Liver (tissue), 9 donors: ENCODE data around the gene THRA. TPM values are rescaled to one million over a fixed set of nuclear protein-coding genes. Genes with fewer than 3 reads are reported as not detected.

Source experiments
- DNase-seq: peaks from one replicate; pipeline ENCODE4 v3.0.0-alpha.2; 2017; ENCODE audit warnings: low spot score
- H3K27ac ChIP-seq, 2 donors: one replicate each; pipeline ENCODE4 v1.7.0; 2013; ENCODE audit warnings: inconsistent platforms in 2 of 2, low read length in 2 of 2, control low read depth in 1 of 2, low read depth in 1 of 2, mild to moderate bottlenecking in 1 of 2
- H3K27me3 ChIP-seq, 4 donors: one replicate each; pipeline versions ENCODE4 v1.6.1 to v1.7.0; 2013; ENCODE audit warnings: low read length in 3 of 4, inconsistent platforms in 1 of 4, mild to moderate bottlenecking in 1 of 4, moderate library complexity in 1 of 4; ENCODE audit not compliant: control insufficient read depth in 4 of 4, insufficient read depth in 4 of 4
- H3K36me3 ChIP-seq, 4 donors: one replicate each; pipeline versions ENCODE4 v1.6.1 to v1.7.0; 2013; ENCODE audit warnings: low read length in 3 of 4, mild to moderate bottlenecking in 3 of 4, low read depth in 1 of 4, moderate library complexity in 1 of 4; ENCODE audit not compliant: control insufficient read depth in 4 of 4, insufficient read depth in 3 of 4
- H3K4me1 ChIP-seq, 4 donors: one replicate each; pipeline versions ENCODE4 v1.6.1 to v1.7.0; 2013; ENCODE audit warnings: low read length in 3 of 4, mild to moderate bottlenecking in 3 of 4, moderate library complexity in 1 of 4; ENCODE audit not compliant: control insufficient read depth in 4 of 4, insufficient read depth in 4 of 4
- H3K4me3 ChIP-seq, 3 donors: one replicate each; pipeline versions ENCODE4 v1.6.1 to v1.7.0; 2013; ENCODE audit warnings: low read length in 3 of 3, control low read depth in 1 of 3, low read depth in 1 of 3, mild to moderate bottlenecking in 1 of 3
- H3K9ac ChIP-seq, 2 donors: one replicate each; pipeline ENCODE4 v1.7.0; 2013; ENCODE audit warnings: low read length in 2 of 2, mild to moderate bottlenecking in 2 of 2, moderate library complexity in 2 of 2, control low read depth in 1 of 2, low read depth in 1 of 2
- H3K9me3 ChIP-seq, 4 donors: one replicate each; pipeline versions ENCODE4 v1.6.1 to v1.7.0; 2013; ENCODE audit warnings: low read length in 3 of 4; ENCODE audit not compliant: control insufficient read depth in 4 of 4
- EGR1 ChIP-seq, 2 donors: IDR thresholded peaks; 2 replicates each; pipeline ENCODE4 v1.6.1; 2016 to 2018; ENCODE audit warnings: antibody characterized with exemption in 2 of 2, low read depth in 2 of 2
- FOXA1 ChIP-seq: IDR thresholded peaks from 2 replicates; pipeline ENCODE4 v1.6.1; 2016; ENCODE audit warnings: antibody characterized with exemption
- FOXA2 ChIP-seq: IDR thresholded peaks from 2 replicates; pipeline ENCODE4 v1.6.1; 2016; ENCODE audit warnings: antibody characterized with exemption
- GABPA ChIP-seq, 2 donors: IDR thresholded peaks in 1 of 2; conservative IDR thresholded peaks in 1 of 2; 2 replicates each; pipeline ENCODE4 v1.6.1; 2016; ENCODE audit warnings: antibody characterized with exemption in 2 of 2, mild to moderate bottlenecking in 1 of 2, moderate library complexity in 1 of 2
- HNF4A ChIP-seq, 2 donors: conservative IDR thresholded peaks; 2 replicates each; pipeline ENCODE4 v1.6.1; 2016; ENCODE audit warnings: antibody characterized with exemption in 2 of 2, mild to moderate bottlenecking in 2 of 2
- HNF4G ChIP-seq: IDR thresholded peaks from 2 replicates; pipeline ENCODE4 v1.6.1; 2016; ENCODE audit warnings: antibody characterized with exemption
- JUND ChIP-seq, 2 donors: IDR thresholded peaks; 2 replicates each; pipeline ENCODE4 v1.6.1; 2016; ENCODE audit warnings: antibody characterized with exemption in 2 of 2
- NR2F2 ChIP-seq: IDR thresholded peaks from 2 replicates; pipeline ENCODE4 v1.6.1; 2016; ENCODE audit warnings: antibody characterized with exemption
- RAD21 ChIP-seq, 2 donors: IDR thresholded peaks; 2 replicates each; pipeline ENCODE4 v1.6.1; 2016; ENCODE audit warnings: antibody characterized with exemption in 2 of 2, mild to moderate bottlenecking in 2 of 2
- RXRA ChIP-seq, 2 donors: IDR thresholded peaks; 2 replicates each; pipeline ENCODE4 v1.6.1; 2017 to 2018; ENCODE audit warnings: antibody characterized with exemption in 2 of 2, mild to moderate bottlenecking in 1 of 2
- SP1 ChIP-seq: IDR thresholded peaks from 2 replicates; pipeline ENCODE4 v1.6.1; 2018; ENCODE audit warnings: antibody characterized with exemption, mild to moderate bottlenecking
- TAF1 ChIP-seq: conservative IDR thresholded peaks from 2 replicates; pipeline ENCODE4 v1.6.1; 2016; ENCODE audit warnings: antibody characterized with exemption, mild to moderate bottlenecking
- YY1 ChIP-seq: IDR thresholded peaks from 2 replicates; pipeline ENCODE4 v1.6.1; 2016; ENCODE audit warnings: antibody characterized with exemption, mild to moderate bottlenecking
- WGBS: extraction: QIAGEN DNeasy Blood & Tissue Kit; methylation state at CpG from one replicate; pipeline ENCODE4 v1.1.7; 2013; 5-methylcytosine and 5-hydroxymethylcytosine counted together
- polyA plus RNA-seq, 2 donors: library from polyadenylated mRNA; stranded (reverse) in 1 of 2; unstranded in 1 of 2; fragments of 200-250 nt in 1 of 2; fragments of >200 nt in 1 of 2; fragmentation: Nextera tagmentation in 1 of 2; extraction: Ambion mirVana in 1 of 2; gene quantifications; one replicate each; pipeline versions ENCODE4 v1.2.1 to v1.2.3, GENCODE V29; 2013 to 2015
- total RNA-seq, 2 donors: library from RNA; depleted of rRNA; stranded (reverse); fragments of >200 nt; gene quantifications; one replicate each; pipeline ENCODE4 v1.2.3, GENCODE V29; 2014
- TF ChIP-seq, protein P1 (sequence below): IDR thresholded peaks from 2 replicates; pipeline ENCODE4 v1.6.1; 2016; ENCODE audit warnings: antibody characterized with exemption
- TF ChIP-seq, protein P2 (sequence below): IDR thresholded peaks from 2 replicates; pipeline ENCODE4 v1.6.1; 2016; ENCODE audit warnings: antibody characterized with exemption
- TF ChIP-seq, protein P3 (sequence below): fragments of 150-350 bp; IDR thresholded peaks from 2 replicates; pipeline ENCODE4 v1.5.1; 2017; ENCODE audit warnings: improper control_type of control experiment, low read depth, low read length; ENCODE audit not compliant: missing input control
- TF ChIP-seq, protein P4 (sequence below): IDR thresholded peaks from 2 replicates; pipeline ENCODE4 v1.6.1; 2016; ENCODE audit warnings: antibody characterized with exemption
- TF ChIP-seq, protein P5 (sequence below): IDR thresholded peaks from 2 replicates; pipeline ENCODE4 v1.6.1; 2016; ENCODE audit warnings: antibody characterized with exemption, mild to moderate bottlenecking
- donor health status: healthy.
- donor health status: healthy.
- donor health status: healthy.
- donor health status: healthy.
- donor health status: healthy.

The THRA gene
- total and polyA plus RNA-seq, 4 donors = 3.2 to 10.3 (median 7.4) TPM

DNA sequence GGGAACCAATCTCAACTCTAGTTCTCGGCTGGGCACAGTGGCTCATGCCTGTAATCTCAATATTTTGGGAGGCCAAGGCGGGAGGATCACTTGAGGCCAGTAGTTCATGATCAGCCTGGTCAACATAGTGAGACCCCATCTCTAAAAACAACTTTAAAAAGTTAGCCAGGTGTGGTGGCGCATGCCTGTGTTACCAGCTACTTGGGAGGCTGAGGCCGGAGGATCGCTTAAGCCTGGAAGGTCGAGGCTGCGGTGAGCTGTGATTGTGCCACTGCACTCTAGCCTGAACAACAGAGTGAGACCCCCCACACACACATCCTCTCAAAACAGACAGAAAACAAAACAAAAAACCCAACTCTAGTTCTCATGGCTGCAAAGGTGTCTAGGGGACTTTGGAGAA lies 4.9 kb downstream of the THRA start:
- TF ChIP-seq RAD21 (IDR thresholded peaks at IDR 0.05) (no peak), HNF4A (conservative IDR thresholded peaks at IDR 0.05) (no peak), YY1 (no peak), HNF4G (no peak), EGR1 (IDR thresholded peaks at IDR 0.05; ENCODE audit: low read depth in 2 of 2) (no peak), NR2F2 (no peak), TAF1 (no peak), RXRA (IDR thresholded peaks at IDR 0.05) (no peak), FOXA2 (no peak), SP1 (no peak), GABPA (IDR thresholded peaks at IDR 0.05 in 1 of 2, conservative IDR thresholded peaks at IDR 0.05 in 1 of 2) (no peak)
- TF ChIP-seq, protein P1, sequence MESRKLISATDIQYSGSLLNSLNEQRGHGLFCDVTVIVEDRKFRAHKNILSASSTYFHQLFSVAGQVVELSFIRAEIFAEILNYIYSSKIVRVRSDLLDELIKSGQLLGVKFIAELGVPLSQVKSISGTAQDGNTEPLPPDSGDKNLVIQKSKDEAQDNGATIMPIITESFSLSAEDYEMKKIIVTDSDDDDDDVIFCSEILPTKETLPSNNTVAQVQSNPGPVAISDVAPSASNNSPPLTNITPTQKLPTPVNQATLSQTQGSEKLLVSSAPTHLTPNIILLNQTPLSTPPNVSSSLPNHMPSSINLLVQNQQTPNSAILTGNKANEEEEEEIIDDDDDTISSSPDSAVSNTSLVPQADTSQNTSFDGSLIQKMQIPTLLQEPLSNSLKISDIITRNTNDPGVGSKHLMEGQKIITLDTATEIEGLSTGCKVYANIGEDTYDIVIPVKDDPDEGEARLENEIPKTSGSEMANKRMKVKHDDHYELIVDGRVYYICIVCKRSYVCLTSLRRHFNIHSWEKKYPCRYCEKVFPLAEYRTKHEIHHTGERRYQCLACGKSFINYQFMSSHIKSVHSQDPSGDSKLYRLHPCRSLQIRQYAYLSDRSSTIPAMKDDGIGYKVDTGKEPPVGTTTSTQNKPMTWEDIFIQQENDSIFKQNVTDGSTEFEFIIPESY = no peak
- TF ChIP-seq, protein P2, sequence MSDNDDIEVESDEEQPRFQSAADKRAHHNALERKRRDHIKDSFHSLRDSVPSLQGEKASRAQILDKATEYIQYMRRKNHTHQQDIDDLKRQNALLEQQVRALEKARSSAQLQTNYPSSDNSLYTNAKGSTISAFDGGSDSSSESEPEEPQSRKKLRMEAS = no peak
- TF ChIP-seq, protein P3, sequence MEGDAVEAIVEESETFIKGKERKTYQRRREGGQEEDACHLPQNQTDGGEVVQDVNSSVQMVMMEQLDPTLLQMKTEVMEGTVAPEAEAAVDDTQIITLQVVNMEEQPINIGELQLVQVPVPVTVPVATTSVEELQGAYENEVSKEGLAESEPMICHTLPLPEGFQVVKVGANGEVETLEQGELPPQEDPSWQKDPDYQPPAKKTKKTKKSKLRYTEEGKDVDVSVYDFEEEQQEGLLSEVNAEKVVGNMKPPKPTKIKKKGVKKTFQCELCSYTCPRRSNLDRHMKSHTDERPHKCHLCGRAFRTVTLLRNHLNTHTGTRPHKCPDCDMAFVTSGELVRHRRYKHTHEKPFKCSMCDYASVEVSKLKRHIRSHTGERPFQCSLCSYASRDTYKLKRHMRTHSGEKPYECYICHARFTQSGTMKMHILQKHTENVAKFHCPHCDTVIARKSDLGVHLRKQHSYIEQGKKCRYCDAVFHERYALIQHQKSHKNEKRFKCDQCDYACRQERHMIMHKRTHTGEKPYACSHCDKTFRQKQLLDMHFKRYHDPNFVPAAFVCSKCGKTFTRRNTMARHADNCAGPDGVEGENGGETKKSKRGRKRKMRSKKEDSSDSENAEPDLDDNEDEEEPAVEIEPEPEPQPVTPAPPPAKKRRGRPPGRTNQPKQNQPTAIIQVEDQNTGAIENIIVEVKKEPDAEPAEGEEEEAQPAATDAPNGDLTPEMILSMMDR = no peak
- Histone ChIP-seq H3K4me3 (no peak overlapping the region), H3K36me3 (no peaks in the 10 kb centered on the region), H3K27ac (peak overlapping the region in 1 of 2 donors; percentile 36), H3K9ac (no peak overlapping the region), H3K27me3 (no peaks in the 10 kb centered on the region), H3K9me3 (no peaks in the 10 kb centered on the region), H3K4me1 (peaks cover 19 to 71% (median 52%) of the 10 kb centered on the region in 4 donors)
- no peak for DNase-seq
- WGBS = 98% methylated on average over 7 of the region's 7 CpGs

DNA sequence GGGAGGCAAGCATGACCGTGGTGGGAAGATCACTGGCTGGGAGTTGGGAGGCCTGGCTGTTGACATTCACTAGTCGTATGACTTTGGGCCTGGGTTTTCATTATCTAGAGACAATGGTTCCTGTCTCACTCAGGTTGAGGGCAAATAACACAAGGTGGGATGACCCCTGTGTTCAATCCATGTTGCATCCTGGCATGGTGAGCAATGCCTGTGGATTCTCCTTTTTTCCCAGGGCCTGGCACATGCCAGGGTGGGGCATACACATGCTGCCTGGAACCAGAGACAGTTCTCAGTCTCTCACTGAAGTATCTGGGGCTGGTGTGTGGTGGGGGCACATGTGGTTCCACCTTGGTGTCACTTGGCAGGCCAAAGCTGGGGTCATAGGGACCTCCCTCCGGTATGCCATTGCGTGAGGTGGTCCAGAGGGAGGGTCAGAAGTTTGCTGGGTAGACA lies 5.4 kb downstream of the THRA start:
- 80% methylated on average over 4 of the region's 4 CpGs for WGBS

More for the DNA sequence above, 5.4 kb downstream of the THRA start:
- Histone ChIP-seq H3K4me1 (peaks cover 20 to 74% (median 54%) of the 10 kb centered on the region in 4 donors), H3K9ac (no peak overlapping the region), H3K36me3 (no peaks in the 10 kb centered on the region), H3K4me3 (no peak overlapping the region), H3K27ac (peak overlapping the region; percentile 1 to 36), H3K9me3 (no peaks in the 10 kb centered on the region), H3K27me3 (no peaks in the 10 kb centered on the region)
- TF ChIP-seq, protein P2 = no peak
- no peak for TF ChIP-seq HNF4A (conservative IDR thresholded peaks at IDR 0.05)
- TF ChIP-seq, protein P3 = no peak
- no peak for TF ChIP-seq GABPA (IDR thresholded peaks at IDR 0.05 in 1 of 2, conservative IDR thresholded peaks at IDR 0.05 in 1 of 2)
- TF ChIP-seq JUND (IDR thresholded peaks at IDR 0.05) = no peak
- no peak for TF ChIP-seq FOXA1
- TF ChIP-seq SP1 = no peak
- TF ChIP-seq, protein P4, sequence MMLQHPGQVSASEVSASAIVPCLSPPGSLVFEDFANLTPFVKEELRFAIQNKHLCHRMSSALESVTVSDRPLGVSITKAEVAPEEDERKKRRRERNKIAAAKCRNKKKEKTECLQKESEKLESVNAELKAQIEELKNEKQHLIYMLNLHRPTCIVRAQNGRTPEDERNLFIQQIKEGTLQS = no peak
- no peak for TF ChIP-seq HNF4G
- no peak for TF ChIP-seq YY1
- no peak for TF ChIP-seq EGR1 (IDR thresholded peaks at IDR 0.05; ENCODE audit: low read depth in 2 of 2)
- TF ChIP-seq, protein P1 = no peak
- no peak for TF ChIP-seq FOXA2
- TF ChIP-seq RAD21 (IDR thresholded peaks at IDR 0.05) = no peak
- TF ChIP-seq NR2F2 = no peak
- no peak for TF ChIP-seq RXRA (IDR thresholded peaks at IDR 0.05)
- TF ChIP-seq, protein P5, sequence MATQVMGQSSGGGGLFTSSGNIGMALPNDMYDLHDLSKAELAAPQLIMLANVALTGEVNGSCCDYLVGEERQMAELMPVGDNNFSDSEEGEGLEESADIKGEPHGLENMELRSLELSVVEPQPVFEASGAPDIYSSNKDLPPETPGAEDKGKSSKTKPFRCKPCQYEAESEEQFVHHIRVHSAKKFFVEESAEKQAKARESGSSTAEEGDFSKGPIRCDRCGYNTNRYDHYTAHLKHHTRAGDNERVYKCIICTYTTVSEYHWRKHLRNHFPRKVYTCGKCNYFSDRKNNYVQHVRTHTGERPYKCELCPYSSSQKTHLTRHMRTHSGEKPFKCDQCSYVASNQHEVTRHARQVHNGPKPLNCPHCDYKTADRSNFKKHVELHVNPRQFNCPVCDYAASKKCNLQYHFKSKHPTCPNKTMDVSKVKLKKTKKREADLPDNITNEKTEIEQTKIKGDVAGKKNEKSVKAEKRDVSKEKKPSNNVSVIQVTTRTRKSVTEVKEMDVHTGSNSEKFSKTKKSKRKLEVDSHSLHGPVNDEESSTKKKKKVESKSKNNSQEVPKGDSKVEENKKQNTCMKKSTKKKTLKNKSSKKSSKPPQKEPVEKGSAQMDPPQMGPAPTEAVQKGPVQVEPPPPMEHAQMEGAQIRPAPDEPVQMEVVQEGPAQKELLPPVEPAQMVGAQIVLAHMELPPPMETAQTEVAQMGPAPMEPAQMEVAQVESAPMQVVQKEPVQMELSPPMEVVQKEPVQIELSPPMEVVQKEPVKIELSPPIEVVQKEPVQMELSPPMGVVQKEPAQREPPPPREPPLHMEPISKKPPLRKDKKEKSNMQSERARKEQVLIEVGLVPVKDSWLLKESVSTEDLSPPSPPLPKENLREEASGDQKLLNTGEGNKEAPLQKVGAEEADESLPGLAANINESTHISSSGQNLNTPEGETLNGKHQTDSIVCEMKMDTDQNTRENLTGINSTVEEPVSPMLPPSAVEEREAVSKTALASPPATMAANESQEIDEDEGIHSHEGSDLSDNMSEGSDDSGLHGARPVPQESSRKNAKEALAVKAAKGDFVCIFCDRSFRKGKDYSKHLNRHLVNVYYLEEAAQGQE = no peak
- no peak for TF ChIP-seq TAF1
- no peak for DNase-seq
